ENCODE measurements around the gene CAMTA1.

Gene CAMTA1

GRCh38 chr1:7479571-7479970 lies 694.3 kb downstream of the CAMTA1 start:
- CTCF ChIA-PET, result interaction anchor here (0.7 to 1.2 kb wide), 2 partner anchors 53 to 76 kb away, joined by 3 to 4 read pairs; no protein-coding TSS in a partner anchor

GRCh38 chr1:7481194-7481593 lies 695.9 kb downstream of the CAMTA1 start:
- H3K9me3 ChIP-seq (ENCODE audit: control insufficient read depth, insufficient read depth, low read depth, low read length), result no peaks in the 10 kb centered on the region
- no peak overlapping the region for H3K27ac ChIP-seq (ENCODE audit: extremely low read depth, low read depth, low read length)
- CTCF ChIA-PET, result no interaction called here
- no peak overlapping the region for H3K4me3 ChIP-seq (ENCODE audit: low read depth, low read length)
- no peaks in the 10 kb centered on the region for H3K4me1 ChIP-seq (ENCODE audit: control insufficient read depth, insufficient read depth, low read length)
- POLR2A ChIA-PET, result no interaction called here
- no peaks in the 10 kb centered on the region for H3K36me3 ChIP-seq (ENCODE audit: control insufficient read depth in 2 of 2, insufficient read depth in 1 of 2, low read length in 2 of 2)
- no peak for TF ChIP-seq ZNF2 (tag by site-specific recombination; IDR thresholded peaks at IDR 0.05)
- no peak for TF ChIP-seq PRDM10 (tag by site-specific recombination; IDR thresholded peaks at IDR 0.05)
- peak; percentile 95 for TF ChIP-seq ZNF623 (tag by site-specific recombination; IDR thresholded peaks at IDR 0.05)
- no peak for TF ChIP-seq ZNF398 (tag by site-specific recombination; IDR thresholded peaks at IDR 0.05)

More at GRCh38 chr1:7479571-7479970, 694.3 kb downstream of the CAMTA1 start:
- Histone ChIP-seq H3K4me1 (ENCODE audit: control insufficient read depth, insufficient read depth, low read length) (no peaks in the 10 kb centered on the region), H3K9me3 (ENCODE audit: control insufficient read depth, insufficient read depth, low read depth, low read length) (no peaks in the 10 kb centered on the region), H3K36me3 (ENCODE audit: control insufficient read depth in 2 of 2, insufficient read depth in 1 of 2, low read length in 2 of 2) (no peaks in the 10 kb centered on the region), H3K4me3 (ENCODE audit: low read depth, low read length) (no peak overlapping the region), H3K27ac (ENCODE audit: extremely low read depth, low read depth, low read length) (no peak overlapping the region)
- POLR2A ChIA-PET, result interaction anchor here (1.4 kb wide), 1 partner anchor 9 kb away, joined by 3 read pairs; no protein-coding TSS in a partner anchor
- peak; percentile 56; the same call in 1 of the 2 replicates for TF ChIP-seq ZNF140 (tag by site-specific recombination; IDR thresholded peaks at IDR 0.05)
- no peak for TF ChIP-seq PBX3 (CRISPR knock-in tag; IDR thresholded peaks at IDR 0.05)

- Histone ChIP-seq H3K27ac (ENCODE audit: extremely low read depth, low read depth, low read length) (no peak overlapping the region), H3K9me3 (ENCODE audit: control insufficient read depth, insufficient read depth, low read depth, low read length) (no peaks in the 10 kb centered on the region), H3K36me3 (ENCODE audit: control insufficient read depth in 2 of 2, insufficient read depth in 1 of 2, low read length in 2 of 2) (no peaks in the 10 kb centered on the region), H3K4me3 (ENCODE audit: low read depth, low read length) (no peak overlapping the region), H3K4me1 (ENCODE audit: control insufficient read depth, insufficient read depth, low read length) (no peaks in the 10 kb centered on the region)
- ChIA-PET CTCF (no interaction called here), POLR2A (no interaction called here)
- no peak for TF ChIP-seq ZBTB6 (tag by site-specific recombination; IDR thresholded peaks at IDR 0.05)
Observed at GRCh38 chr1:7482077-7482476, 696.8 kb downstream of the CAMTA1 start.

- Histone ChIP-seq H3K9me3 (ENCODE audit: control insufficient read depth, insufficient read depth, low read depth, low read length) (no peaks in the 10 kb centered on the region), H3K27ac (ENCODE audit: extremely low read depth, low read depth, low read length) (no peak overlapping the region), H3K4me3 (ENCODE audit: low read depth, low read length) (no peak overlapping the region), H3K36me3 (ENCODE audit: control insufficient read depth in 2 of 2, insufficient read depth in 1 of 2, low read length in 2 of 2) (no peaks in the 10 kb centered on the region), H3K4me1 (ENCODE audit: control insufficient read depth, insufficient read depth, low read length) (no peaks in the 10 kb centered on the region)
- CTCF ChIA-PET, result no interaction called here
- no peak for TF ChIP-seq ZFHX2 (tag by site-specific recombination; conservative IDR thresholded peaks at IDR 0.05)
- TF ChIP-seq SETDB1 (IDR thresholded peaks at IDR 0.05; ENCODE audit: insufficient read length, low read length), result no peak
- TF ChIP-seq ZNF366 (tag by site-specific recombination; conservative IDR thresholded peaks at IDR 0.05), result no peak
- TF ChIP-seq ZNF274 (IDR thresholded peaks at IDR 0.05; ENCODE audit: low read length), result no peak
- no peak for TF ChIP-seq ZNF274 (tag by site-specific recombination; IDR thresholded peaks at IDR 0.05; ENCODE audit: borderline replicate concordance)
- no peak for TF ChIP-seq ZNF354C (tag by site-specific recombination; IDR thresholded peaks at IDR 0.05; ENCODE audit: borderline replicate concordance, low read depth)
- no peak for TF ChIP-seq ZNF23 (tag by site-specific recombination; IDR thresholded peaks at IDR 0.05; ENCODE audit: borderline replicate concordance)
- TF ChIP-seq ZNF514 (tag by site-specific recombination; IDR thresholded peaks at IDR 0.05), result no peak
- no peak for TF ChIP-seq ZNF239 (tag by site-specific recombination; IDR thresholded peaks at IDR 0.05)
- POLR2A ChIA-PET, result no interaction called here
Observed at GRCh38 chr1:7482772-7483495, 697.7 kb downstream of the CAMTA1 start.

Data from HEK293 (cell line).